ENCODE measurements around the gene PPARD.

Gene PPARD

DNA sequence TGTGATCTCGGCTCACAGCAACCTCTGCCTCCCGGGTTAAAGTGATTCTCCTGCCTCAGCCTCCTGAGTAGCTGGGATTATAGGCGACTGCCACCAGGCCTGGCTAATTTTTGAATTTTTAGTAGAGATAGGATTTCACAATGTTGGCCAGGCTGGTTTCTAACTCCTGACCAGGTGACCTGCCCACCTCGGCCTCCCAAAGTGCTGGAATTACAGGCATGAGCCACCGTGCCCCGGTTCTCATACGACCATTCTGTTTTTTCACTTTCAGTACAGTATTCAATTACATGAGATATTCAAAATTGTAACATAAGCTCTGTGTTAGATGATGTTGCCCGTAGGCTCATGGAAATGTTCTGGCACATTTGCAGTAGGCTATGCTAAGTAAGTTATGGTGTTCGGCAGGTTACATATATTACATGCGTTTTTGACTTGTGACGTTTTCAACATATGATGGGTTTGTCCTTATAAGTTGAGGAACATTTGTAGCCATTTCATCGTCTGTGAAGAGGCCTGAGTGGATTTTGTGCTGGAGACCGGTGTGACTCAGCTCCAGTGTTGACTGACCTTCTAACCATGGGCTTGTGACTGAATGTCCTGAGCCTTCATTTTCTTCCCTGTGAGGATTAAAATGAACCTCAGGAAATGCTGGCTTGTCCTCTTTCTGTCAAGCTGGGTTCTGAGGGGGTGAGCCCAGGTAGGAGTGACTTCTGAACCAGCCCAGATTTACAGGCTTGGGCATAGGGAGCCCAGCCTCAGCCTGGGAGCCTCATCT lies 12.2 kb downstream of the PPARD start:
- no peak for DNase-seq (ENCODE audit: low read depth, low spot score)

- DNase-seq (ENCODE audit: low read depth, low spot score), result no peak
Observed at GRCh38 chr6:35356391-35356790, 14.0 kb downstream of the PPARD start.

- no peak for DNase-seq (ENCODE audit: low read depth, low spot score)
Observed at GRCh38 chr6:35357677-35358076, 15.3 kb downstream of the PPARD start.

DNA sequence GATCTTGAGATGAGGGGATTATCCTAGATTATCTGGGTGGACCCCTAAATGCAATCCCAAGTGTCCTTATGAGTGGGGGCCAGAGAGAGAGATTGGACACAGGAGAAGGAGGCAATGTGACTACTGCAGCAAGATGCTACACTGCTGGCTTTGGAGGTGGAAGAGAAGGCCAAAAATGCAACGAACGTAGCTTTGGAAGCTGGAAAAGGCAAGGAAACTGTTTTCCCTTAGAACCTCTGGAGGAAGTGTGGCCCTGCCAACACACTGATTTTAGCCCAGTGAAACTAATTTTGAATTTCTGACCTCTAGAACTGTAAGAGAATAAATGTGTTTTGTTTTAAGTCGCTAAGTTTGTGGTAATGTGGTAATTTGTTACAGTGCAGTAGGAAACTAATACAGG lies 15.7 kb downstream of the PPARD start:
- DNase-seq (ENCODE audit: low read depth, low spot score), result no peak

GRCh38 chr6:35359346-35359743 lies 17.0 kb downstream of the PPARD start:
- DNase-seq (ENCODE audit: low read depth, low spot score), result no peak

DNA sequence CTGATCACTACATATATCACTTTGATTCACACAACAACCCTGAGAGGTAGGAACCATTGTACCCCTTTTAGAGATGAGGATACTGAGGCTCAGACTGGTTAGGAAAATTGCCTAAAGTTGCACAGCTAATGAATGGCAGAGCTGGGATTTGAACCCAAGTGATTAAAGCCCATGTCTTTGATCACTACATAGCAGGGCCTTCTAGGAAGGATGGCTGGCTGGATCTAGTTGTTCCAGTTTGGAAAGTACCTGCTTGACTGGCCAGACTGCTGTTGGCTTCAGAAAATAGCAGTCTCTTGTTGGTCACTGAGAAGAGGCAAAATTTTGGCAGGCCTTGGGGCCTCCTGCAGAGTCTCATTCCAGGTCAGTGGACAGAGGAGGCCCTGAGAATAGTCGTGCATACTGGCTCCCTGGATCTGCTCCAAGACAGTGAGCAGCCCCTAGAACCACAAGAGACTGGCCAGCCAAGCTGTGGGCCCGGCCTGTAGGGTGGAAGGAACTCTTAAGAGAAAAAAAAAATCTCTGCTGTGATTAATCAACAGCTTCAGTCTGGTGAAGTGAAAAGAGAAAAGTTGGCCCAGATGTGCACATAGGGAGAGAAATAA lies 17.5 kb downstream of the PPARD start:
- peak; percentile 69 for DNase-seq (ENCODE audit: low read depth, low spot score)

- no peak for DNase-seq (ENCODE audit: low read depth, low spot score)
Observed at GRCh38 chr6:35360349-35361138, 18.2 kb downstream of the PPARD start.

- no peak for DNase-seq (ENCODE audit: low read depth, low spot score)
Observed at GRCh38 chr6:35362200-35362599, 19.8 kb downstream of the PPARD start.

- peak; percentile 81 for DNase-seq (ENCODE audit: low read depth, low spot score)
Observed at GRCh38 chr6:35363293-35363750, 21.0 kb downstream of the PPARD start.

- DNase-seq (ENCODE audit: low read depth, low spot score), result no peak
Observed at GRCh38 chr6:35365594-35366203, 23.3 kb downstream of the PPARD start.

DNA sequence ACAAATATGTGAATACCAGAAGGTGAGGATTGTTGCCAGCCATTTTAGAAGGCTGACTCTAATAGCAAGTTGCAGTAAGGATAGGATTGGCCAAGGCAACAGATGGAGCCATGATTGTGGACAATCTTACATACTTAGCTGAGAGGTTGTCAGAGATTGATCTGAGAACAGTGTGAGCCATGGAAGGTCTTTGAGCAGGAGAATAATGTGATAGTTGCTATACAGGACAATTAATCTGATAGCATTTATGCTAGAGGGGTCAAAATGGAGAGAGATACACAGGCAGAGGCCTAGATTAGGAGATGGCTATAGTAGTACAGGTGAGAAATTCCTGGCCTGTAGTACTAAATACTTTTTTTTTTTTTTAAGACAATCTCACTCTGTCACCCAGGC lies 23.8 kb downstream of the PPARD start:
- DNase-seq (ENCODE audit: low read depth, low spot score), result no peak

DNA sequence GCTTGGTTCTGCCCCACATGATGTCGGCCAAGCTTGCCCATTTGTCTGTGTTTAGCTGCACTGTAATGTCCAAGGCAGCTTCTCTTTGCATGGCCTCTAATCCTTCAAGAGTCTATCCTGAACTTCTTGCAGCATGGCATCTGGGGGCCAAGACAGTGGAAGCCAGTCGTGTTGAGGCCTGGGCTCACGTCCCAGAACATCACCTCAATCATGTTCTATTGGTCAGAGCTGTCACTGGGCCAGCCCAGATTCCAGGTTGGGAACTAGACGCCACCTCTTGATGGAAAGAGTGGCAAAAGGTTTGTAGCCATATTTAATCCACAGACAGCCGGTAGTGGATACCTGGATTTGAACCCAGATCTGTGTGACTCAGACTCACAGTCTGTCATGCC lies 25.3 kb downstream of the PPARD start:
- DNase-seq (ENCODE audit: low read depth, low spot score), result no peak

DNA sequence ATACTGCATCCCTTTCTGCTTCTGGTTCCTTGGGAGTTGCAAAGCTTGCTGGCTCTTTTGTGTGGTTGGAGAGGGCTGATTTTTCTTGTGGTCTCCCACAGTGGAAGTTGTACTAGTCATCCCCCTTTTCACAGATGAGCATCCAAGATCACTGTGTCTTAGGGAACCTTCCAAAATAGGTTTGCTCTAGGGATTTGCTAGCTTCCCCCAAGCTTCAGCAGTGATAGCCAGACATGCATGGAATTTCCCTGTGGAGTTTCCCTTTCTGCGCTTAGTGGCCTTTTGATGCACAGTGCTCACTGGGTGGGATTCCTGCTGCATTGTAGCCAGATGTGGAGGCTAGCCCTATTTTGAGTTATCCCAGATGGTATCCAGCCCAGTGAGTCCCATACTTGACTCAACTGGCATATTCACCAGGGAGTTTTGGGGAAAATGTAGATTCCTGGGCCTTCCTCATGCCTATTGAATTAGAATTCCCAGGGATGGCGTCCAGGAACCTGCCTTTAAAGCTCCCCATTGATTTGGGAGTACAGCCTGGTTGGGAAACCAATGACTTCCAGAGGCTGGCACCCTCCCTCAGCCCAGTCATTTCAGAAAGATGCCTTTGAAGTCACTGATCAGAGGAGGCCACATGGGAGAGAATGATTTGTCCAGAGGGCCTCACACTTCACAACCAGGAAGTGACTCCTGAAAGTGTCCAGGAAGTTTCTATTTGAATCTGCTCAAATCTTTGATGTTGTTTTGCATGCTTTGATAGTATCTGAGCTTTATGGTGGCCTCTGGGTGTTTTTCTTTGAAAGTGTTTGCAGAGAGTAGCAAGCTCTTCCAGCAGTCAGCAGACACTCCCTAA lies 25.9 kb downstream of the PPARD start:
- no peak for DNase-seq (ENCODE audit: low read depth, low spot score)

DNA sequence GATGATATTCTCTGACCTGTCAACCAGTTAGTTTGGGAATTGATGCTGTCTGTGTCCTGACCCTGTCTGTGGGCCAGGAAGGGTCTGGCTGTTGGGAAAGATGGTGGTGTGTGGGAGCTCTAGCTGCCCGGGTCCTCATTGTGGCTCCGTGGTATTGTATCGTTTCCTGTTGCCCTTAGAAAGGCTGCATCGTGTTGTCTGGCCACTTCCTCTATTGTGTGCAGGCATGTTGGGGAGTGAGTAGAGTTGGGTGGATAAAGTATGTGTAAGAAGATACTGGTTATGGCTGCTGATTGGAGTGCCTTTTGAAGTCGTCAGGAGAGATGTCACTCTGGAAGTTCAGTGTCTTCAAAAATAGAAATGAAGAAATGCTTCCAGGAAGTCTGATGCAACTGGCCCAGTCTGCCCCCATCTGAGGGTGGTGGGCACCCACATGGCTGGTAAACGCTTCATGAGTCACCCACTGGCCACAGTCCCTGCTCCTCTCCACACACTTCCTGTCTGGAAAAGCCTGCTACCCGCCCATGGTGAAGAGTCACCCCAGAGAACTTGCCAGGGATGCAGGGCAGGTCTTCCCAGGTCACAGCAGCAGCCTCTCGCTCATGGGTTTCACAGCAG lies 27.9 kb downstream of the PPARD start:
- DNase-seq (ENCODE audit: low read depth, low spot score), result peak; percentile 73

DNA sequence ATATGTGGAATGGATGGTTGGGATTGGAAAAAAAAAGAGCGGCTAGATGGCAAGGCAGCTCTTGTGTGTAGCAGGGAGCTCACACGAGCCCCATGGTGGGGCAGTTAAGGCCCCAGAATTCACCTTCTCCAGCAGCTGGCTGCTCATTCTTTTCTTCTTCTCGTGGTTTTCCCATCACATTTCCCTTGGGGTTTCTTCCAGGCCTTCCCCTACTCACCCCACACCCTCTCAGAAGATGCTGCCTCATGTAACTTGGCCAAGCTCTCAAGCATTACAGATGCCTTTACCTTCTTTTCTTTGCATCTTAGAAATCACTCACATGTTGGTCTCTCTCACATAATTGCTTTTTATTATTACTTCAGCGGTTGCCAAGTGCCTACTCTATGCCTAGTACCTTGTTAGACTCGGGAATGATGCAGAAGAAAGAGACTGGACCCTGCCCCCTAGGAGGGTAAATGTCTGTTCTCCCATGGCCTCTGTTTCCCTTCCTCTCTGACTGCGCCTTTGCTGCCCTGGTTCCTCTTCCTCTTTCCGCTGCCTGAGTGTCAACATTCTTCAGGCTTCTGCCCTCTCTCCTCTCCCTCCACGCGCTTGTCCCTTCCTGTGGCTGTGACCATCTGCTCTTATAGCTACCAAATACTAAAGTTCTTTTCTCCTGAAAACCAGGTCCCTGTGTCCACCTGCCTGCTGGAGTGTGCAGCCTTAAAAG lies 28.6 kb downstream of the PPARD start:
- no peak for DNase-seq (ENCODE audit: low read depth, low spot score)

GRCh38 chr6:35371494-35372262 lies 29.3 kb downstream of the PPARD start:
- DNase-seq (ENCODE audit: low read depth, low spot score), result no peak

GRCh38 chr6:35372633-35373032 lies 30.3 kb downstream of the PPARD start:
- DNase-seq (ENCODE audit: low read depth, low spot score), result no peak

DNA sequence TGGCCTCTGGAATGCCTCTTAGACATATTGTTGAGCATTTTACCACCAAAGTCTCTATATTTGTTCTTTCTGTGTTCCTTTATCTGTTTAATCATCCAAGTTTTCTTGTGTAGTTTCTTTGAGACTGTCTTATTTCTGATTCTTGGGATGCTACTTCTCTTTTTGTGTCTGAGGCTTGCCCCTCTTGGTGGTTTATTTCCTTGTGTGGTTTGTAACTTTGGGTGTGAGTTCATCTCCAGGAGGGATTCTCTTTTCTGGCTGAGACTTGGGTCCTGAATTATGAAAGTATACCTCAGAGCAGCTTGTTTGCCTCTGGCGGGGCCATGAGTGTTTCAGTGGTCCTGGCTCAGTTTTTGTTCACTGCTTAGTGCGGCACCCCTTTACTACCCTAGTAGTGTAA lies 33.9 kb downstream of the PPARD start:
- DNase-seq (ENCODE audit: low read depth, low spot score), result no peak

- no peak for DNase-seq (ENCODE audit: low read depth, low spot score)
Observed at GRCh38 chr6:35377002-35377401, 34.6 kb downstream of the PPARD start.
